Upper lobe of left lung (tissue), 4 donors: ENCODE data around the gene SPRY1.

ENCODE experiments used
- POLR2AphosphoS5 ChIP-seq, 2 donors: sonication (generic); formaldehyde crosslinking; IDR thresholded peaks; one replicate each; pipeline ENCODE4 v1.5.1; 2017; ENCODE audit warnings: antibody characterized with exemption in 2 of 2
- TF ChIP-seq, protein P1 (sequence below), 6 experiments: fragments of 450-650 bp in 4 of 6; fragments of 200-600 bp in 2 of 6; sonication (generic) in 2 of 6; IDR thresholded peaks; one replicate each; pipeline ENCODE4 v1.5.1; 2016 to 2019; ENCODE audit warnings: antibody characterized with exemption in 6 of 6

DNA sequence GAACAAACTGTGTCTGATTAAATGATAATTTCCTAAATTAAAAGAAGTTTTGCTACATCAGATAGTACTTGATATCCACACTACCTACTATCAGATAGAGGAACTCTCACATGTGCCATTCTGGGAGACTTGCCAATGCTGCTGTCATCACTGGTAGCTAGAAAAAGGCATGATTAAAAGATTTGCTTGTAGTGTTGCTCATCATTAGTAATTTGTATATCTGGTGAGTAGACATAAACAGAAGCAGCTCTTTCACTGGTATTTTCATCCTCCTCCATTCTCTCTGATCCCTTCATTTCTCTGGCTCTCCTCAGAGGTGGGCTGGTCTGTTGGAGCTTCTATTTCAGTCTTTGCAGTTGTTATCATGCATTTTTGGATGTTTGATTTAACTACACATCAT, 56.0 kb downstream of the SPRY1 start:
- TF ChIP-seq, protein P1, sequence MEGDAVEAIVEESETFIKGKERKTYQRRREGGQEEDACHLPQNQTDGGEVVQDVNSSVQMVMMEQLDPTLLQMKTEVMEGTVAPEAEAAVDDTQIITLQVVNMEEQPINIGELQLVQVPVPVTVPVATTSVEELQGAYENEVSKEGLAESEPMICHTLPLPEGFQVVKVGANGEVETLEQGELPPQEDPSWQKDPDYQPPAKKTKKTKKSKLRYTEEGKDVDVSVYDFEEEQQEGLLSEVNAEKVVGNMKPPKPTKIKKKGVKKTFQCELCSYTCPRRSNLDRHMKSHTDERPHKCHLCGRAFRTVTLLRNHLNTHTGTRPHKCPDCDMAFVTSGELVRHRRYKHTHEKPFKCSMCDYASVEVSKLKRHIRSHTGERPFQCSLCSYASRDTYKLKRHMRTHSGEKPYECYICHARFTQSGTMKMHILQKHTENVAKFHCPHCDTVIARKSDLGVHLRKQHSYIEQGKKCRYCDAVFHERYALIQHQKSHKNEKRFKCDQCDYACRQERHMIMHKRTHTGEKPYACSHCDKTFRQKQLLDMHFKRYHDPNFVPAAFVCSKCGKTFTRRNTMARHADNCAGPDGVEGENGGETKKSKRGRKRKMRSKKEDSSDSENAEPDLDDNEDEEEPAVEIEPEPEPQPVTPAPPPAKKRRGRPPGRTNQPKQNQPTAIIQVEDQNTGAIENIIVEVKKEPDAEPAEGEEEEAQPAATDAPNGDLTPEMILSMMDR (IDR thresholded peaks at IDR 0.05): no peak
- TF ChIP-seq POLR2AphosphoS5 (IDR thresholded peaks at IDR 0.05): no peak
